NB4 (cell line): ENCODE measurements around the gene MED13L.

Experiments
- DNase-seq: peaks from one replicate; pipeline ENCODE4 v3.0.0; 2010; ENCODE audit warnings: low read depth
- H3K4me3 ChIP-seq: one replicate; pipeline ENCODE4 v1.5.1; 2011; ENCODE audit warnings: mild to moderate bottlenecking, low read depth, low read length, moderate library complexity
- CTCF ChIP-seq: IDR thresholded peaks from one replicate; pipeline ENCODE4 v1.5.1; 2012; ENCODE audit warnings: low read depth, low read length
- MYC ChIP-seq: IDR thresholded peaks from 2 replicates; pipeline ENCODE4 v1.6.1; 2011; ENCODE audit warnings: low read depth, low read length
- POLR2A ChIP-seq: IDR thresholded peaks from 2 replicates; pipeline ENCODE4 v1.6.1; 2011; ENCODE audit warnings: mild to moderate bottlenecking; ENCODE audit not compliant: insufficient read length; ENCODE audit errors: extremely low read depth
- TF ChIP-seq, protein P1 (sequence below): IDR thresholded peaks from 2 replicates; pipeline ENCODE4 v1.6.1; 2011; ENCODE audit warnings: low read depth, low read length

The MED13L gene

GRCh38 chr12:116262741-116263140 lies 14.8 kb downstream of the MED13L start:
- H3K4me3 ChIP-seq = no peak overlapping the region
- no peak for DNase-seq
- TF ChIP-seq MYC = no peak
- TF ChIP-seq POLR2A = no peak
- TF ChIP-seq CTCF = no peak
- TF ChIP-seq, protein P1, sequence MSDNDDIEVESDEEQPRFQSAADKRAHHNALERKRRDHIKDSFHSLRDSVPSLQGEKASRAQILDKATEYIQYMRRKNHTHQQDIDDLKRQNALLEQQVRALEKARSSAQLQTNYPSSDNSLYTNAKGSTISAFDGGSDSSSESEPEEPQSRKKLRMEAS = no peak

DNA sequence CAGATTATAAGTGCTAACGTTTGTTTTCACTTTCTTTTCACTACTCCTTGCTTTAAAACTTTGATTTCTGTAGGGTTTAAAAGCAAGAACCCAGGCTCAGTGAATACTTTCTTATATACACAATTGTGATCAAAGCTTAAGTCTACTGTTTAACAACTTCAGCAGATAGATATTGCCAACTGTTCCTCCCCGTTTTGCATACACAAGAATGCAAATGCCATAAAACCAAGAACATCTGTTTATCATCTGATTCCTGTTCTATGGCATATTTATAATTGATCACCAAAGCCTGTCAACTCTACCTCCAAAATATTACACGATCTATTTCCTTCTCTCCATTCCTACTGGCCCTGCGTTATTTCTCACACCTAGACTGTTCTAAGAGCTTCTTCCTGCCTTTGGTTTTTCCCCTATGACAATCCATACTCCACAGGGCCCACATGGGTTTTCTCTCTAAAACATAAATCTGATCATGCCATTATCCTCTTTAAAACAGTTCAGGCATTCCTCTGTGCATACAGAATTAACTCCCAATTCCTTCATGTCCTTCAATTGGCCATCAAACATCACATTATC lies 15.9 kb downstream of the MED13L start:
- no peak overlapping the region for H3K4me3 ChIP-seq
- no peak for TF ChIP-seq MYC
- no peak for TF ChIP-seq POLR2A
- TF ChIP-seq, protein P1 = no peak
- DNase-seq = no peak

- no peak for TF ChIP-seq MYC
- no peak for DNase-seq
- no peak overlapping the region for H3K4me3 ChIP-seq
Observed at GRCh38 chr12:116259800-116260577, 17.5 kb downstream of the MED13L start.

DNA sequence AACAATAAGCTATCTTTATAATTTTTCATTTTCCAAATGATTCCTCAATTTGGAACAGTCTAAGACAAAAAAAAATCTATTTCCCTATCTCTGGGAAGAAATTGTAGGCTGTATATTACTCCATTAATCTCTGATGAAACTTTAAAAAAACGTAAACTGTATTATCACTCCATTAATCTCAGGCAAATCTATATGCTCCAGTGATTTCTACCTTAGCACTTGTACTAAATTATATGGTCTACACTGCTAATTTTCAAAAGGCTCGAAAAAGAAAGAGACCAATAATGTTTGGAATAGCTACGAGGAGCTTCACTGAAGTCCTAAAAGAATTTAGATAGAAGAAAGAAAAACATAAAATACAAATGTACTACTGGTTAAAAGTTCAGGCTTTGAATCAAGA lies 19.7 kb downstream of the MED13L start:
- no peak overlapping the region for H3K4me3 ChIP-seq
- no peak for DNase-seq
- TF ChIP-seq MYC (no peak), POLR2A (no peak), CTCF (no peak)
- TF ChIP-seq, protein P1 = no peak

- DNase-seq = peak; percentile 35
- H3K4me3 ChIP-seq = no peak overlapping the region
- TF ChIP-seq, protein P1 = no peak
- TF ChIP-seq CTCF (no peak), MYC (no peak), POLR2A (no peak)
Observed at GRCh38 chr12:116257215-116257614, 20.3 kb downstream of the MED13L start.

GRCh38 chr12:116249938-116250337 lies 27.6 kb downstream of the MED13L start:
- TF ChIP-seq MYC (no peak), POLR2A (no peak), CTCF (no peak)
- TF ChIP-seq, protein P1 = no peak
- no peak for DNase-seq
- H3K4me3 ChIP-seq = no peak overlapping the region
